GM12872 (cell line): ENCODE measurements around the gene GDI1.

Experiments used
- CTCF ChIP-seq: IDR thresholded peaks from 3 replicates; pipeline ENCODE4 v1.5.1; 2011; ENCODE audit warnings: low read depth, mild to moderate bottlenecking, low read length, moderate library complexity; ENCODE audit not compliant: insufficient read depth

GDI1 gene

GRCh38 chrX:154409222-154409871, 27.6 kb upstream of the GDI1 start, which contains the start of gene DNASE1L1:
Gene DNASE1L1 (minus strand): TSS chrX:154409254. CDS start chrX:154405568, 3,686 bp downstream.
- TF ChIP-seq CTCF: no peak

- TF ChIP-seq CTCF: no peak
These were observed 25.0 kb upstream of the GDI1 start for GRCh38 chrX:154411981-154412340.

- TF ChIP-seq CTCF: no peak
These were observed 24.5 kb upstream of the GDI1 start for GRCh38 chrX:154412468-154412867.

- TF ChIP-seq CTCF: no peak
These were observed 23.8 kb upstream of the GDI1 start for GRCh38 chrX:154413142-154413541.

GRCh38 chrX:154417157-154417556, 19.8 kb upstream of the GDI1 start:
- TF ChIP-seq CTCF: no peak

GRCh38 chrX:154419189-154419588, 17.8 kb upstream of the GDI1 start:
- TF ChIP-seq CTCF: no peak

GRCh38 chrX:154419688-154420401, 17.1 kb upstream of the GDI1 start:
- TF ChIP-seq CTCF: no peak
